HEK293T (cell line): ENCODE results near the gene ZBBX.

ENCODE experiments used
- ARNT ChIP-seq: fragments of 450-650 bp; IDR thresholded peaks from 2 replicates; pipeline ENCODE4 v1.6.1; 2017; ENCODE audit warnings: mild to moderate bottlenecking
- BHLHE40 ChIP-seq: fragments of 450-650 bp; IDR thresholded peaks from 2 replicates; pipeline ENCODE4 v1.6.1; 2016; ENCODE audit warnings: mild to moderate bottlenecking, moderate library complexity, borderline replicate concordance
- CTBP1 ChIP-seq: fragments of 450-650 bp; IDR thresholded peaks from 2 replicates; pipeline ENCODE4 v1.6.1; 2016; ENCODE audit warnings: borderline replicate concordance
- ELF4 ChIP-seq: fragments of 450-650 bp; IDR thresholded peaks from 2 replicates; pipeline ENCODE4 v1.6.1; 2017; ENCODE audit warnings: antibody characterized with exemption
- TARDBP ChIP-seq: fragments of 450-650 bp; IDR thresholded peaks from 2 replicates; pipeline ENCODE4 v1.6.1; 2016

- TF ChIP-seq ARNT: no peak
- no peak for TF ChIP-seq TARDBP
- no peak for TF ChIP-seq CTBP1
- no peak for TF ChIP-seq ELF4
- no peak for TF ChIP-seq BHLHE40
Measured at GRCh38 chr3:167380004-167380689, at the start of gene ZBBX.
